B cell (primary cell): ENCODE measurements around the gene PTPRG. TPM values are rescaled to one million over a fixed set of nuclear protein-coding genes. Genes with fewer than 3 reads are reported as not detected.

ENCODE experiments used
- ATAC-seq: fragments of 200-7000 bp; cut with Tn5 transposase; one replicate; pipeline ENCODE4 v1.10.0; 2021; ENCODE audit warnings: low read depth, mild to moderate bottlenecking, moderate number of reproducible peaks, moderate library complexity
- CTCF ChIA-PET: fragments of 350-600 bp; sonication (Branson Sonifier 250); formaldehyde crosslinking; loops from one replicate; lab custom pipeline; 2021; ENCODE audit warnings: antibody characterized with exemption, inconsistent platforms; lab: Charles Lee
- POLR2A ChIA-PET: fragments of 350-600 bp; sonication (Branson Sonifier 250); formaldehyde crosslinking; loops from one replicate; lab custom pipeline; 2021; ENCODE audit warnings: antibody characterized with exemption; lab: Charles Lee
- DNase-seq: peaks from one replicate; pipeline ENCODE4 v3.0.0; 2013
- H2AFZ ChIP-seq: 2 replicates; pipeline ENCODE4 v1.6.1; 2012; ENCODE audit warnings: mild to moderate bottlenecking, low read depth, low read length; ENCODE audit not compliant: insufficient read depth, poor library complexity, severe bottlenecking
- H3K27ac ChIP-seq, 2 donors: 1 replicate in 1 of 2; 2 replicates in 1 of 2; pipeline ENCODE4 v1.5.1; 2012 to 2013; ENCODE audit warnings: low read length in 2 of 2, mild to moderate bottlenecking in 2 of 2, moderate library complexity in 1 of 2
- H3K27me3 ChIP-seq, 4 experiments: fragments of 200-600 bp in 1 of 4; sonication (generic) in 1 of 4; replicated peaks in 1 of 4; 1 replicate in 2 of 4; 2 replicates in 2 of 4; pipeline versions ENCODE4 v1.6.1 to v1.7.0; 2013 to 2016; ENCODE audit warnings: low read length in 3 of 4, mild to moderate bottlenecking in 2 of 4, mixed read lengths in 1 of 4, moderate library complexity in 1 of 4; ENCODE audit not compliant: insufficient read depth in 4 of 4, control insufficient read depth in 3 of 4; ENCODE audit errors: control extremely low read depth in 1 of 4
- H3K36me3 ChIP-seq, 2 experiments: replicated peaks in 1 of 2; 1 replicate in 1 of 2; 2 replicates in 1 of 2; pipeline versions ENCODE4 v1.6.1 to v1.7.1; 2013; ENCODE audit warnings: low read length in 1 of 2; ENCODE audit not compliant: insufficient read depth in 2 of 2, control insufficient read depth in 1 of 2; ENCODE audit errors: control extremely low read depth in 1 of 2, extremely low read depth in 1 of 2
- H3K4me1 ChIP-seq, 2 donors: fragments of 200-600 bp in 1 of 2; sonication (generic) in 1 of 2; 1 replicate in 1 of 2; 2 replicates in 1 of 2; pipeline versions ENCODE4 v1.5.1 to v1.6.1; 2013 to 2017; ENCODE audit warnings: low read length in 2 of 2; ENCODE audit not compliant: control insufficient read depth in 2 of 2, insufficient read depth in 2 of 2
- H3K4me2 ChIP-seq: replicated peaks from 2 replicates; pipeline ENCODE3; 2012; ENCODE audit warnings: mild to moderate bottlenecking, low read depth, low read length; ENCODE audit not compliant: poor library complexity, severe bottlenecking
- H3K4me3 ChIP-seq, 5 experiments: fragments of 200-600 bp in 1 of 5; sonication (generic) in 1 of 5; 1 replicate in 3 of 5; 2 replicates in 2 of 5; pipeline versions ENCODE4 v1.5.1 to v1.7.0; 2011 to 2016; ENCODE audit warnings: low read length in 4 of 5, mild to moderate bottlenecking in 4 of 5, low read depth in 2 of 5, control low read depth in 1 of 5, moderate library complexity in 1 of 5; ENCODE audit not compliant: insufficient read depth in 1 of 5; ENCODE audit errors: control extremely low read depth in 1 of 5, extremely low read depth in 1 of 5
- H3K79me2 ChIP-seq: fragments of 200-600 bp; sonication (generic); one replicate; pipeline ENCODE4 v1.6.0; 2016; ENCODE audit warnings: low read length; ENCODE audit not compliant: control insufficient read depth, insufficient read depth
- H3K9ac ChIP-seq: fragments of 200-600 bp; sonication (generic); 2 replicates; pipeline ENCODE4 v1.6.1; 2017; ENCODE audit warnings: mild to moderate bottlenecking, low read length, moderate library complexity
- H3K9me3 ChIP-seq, 3 donors: one replicate each; pipeline versions ENCODE4 v1.6.1 to v1.7.1; 2013; ENCODE audit warnings: low read length in 2 of 3; ENCODE audit not compliant: control insufficient read depth in 2 of 3, insufficient read depth in 1 of 3; ENCODE audit errors: control extremely low read depth in 1 of 3
- H4K20me1 ChIP-seq: 2 replicates; pipeline ENCODE4 v1.6.0; 2012; ENCODE audit warnings: mild to moderate bottlenecking, low read length; ENCODE audit not compliant: insufficient read depth, control insufficient read depth, poor library complexity, severe bottlenecking
- H3K27ac Mint-ChIP-seq: one replicate; pipeline ENCODE4 v1.8.0; 2021; ENCODE audit warnings: mixed read lengths
- H3K27me3 Mint-ChIP-seq: one replicate; pipeline ENCODE4 v1.8.0; 2021; ENCODE audit warnings: mixed read lengths
- H3K4me1 Mint-ChIP-seq: one replicate; pipeline ENCODE4 v1.8.0; 2021; ENCODE audit warnings: mixed read lengths
- H3K4me3 Mint-ChIP-seq: one replicate; pipeline ENCODE4 v1.8.0; 2021; ENCODE audit warnings: mixed read lengths
- H3K9me3 Mint-ChIP-seq: one replicate; pipeline ENCODE4 v1.8.0; 2022; ENCODE audit warnings: mixed read lengths; ENCODE audit not compliant: insufficient read depth
- CTCF ChIP-seq: fragments of 200-600 bp; IDR thresholded peaks from one replicate; pipeline ENCODE4 v1.8.0; 2022; ENCODE audit warnings: antibody characterized with exemption, mild to moderate bottlenecking
- EZH2 ChIP-seq: IDR thresholded peaks from 2 replicates; pipeline ENCODE4 v1.6.1; 2012; ENCODE audit warnings: borderline replicate concordance, low read depth, mild to moderate bottlenecking, moderate library complexity, low read length; ENCODE audit not compliant: insufficient read depth, poor library complexity, severe bottlenecking
- WGBS: methylation state at CpG from one replicate; pipeline ENCODE4 v1.1.5; 2013; ENCODE audit warnings: missing lambda C conversion rate; ENCODE audit not compliant: insufficient coverage; 5-methylcytosine and 5-hydroxymethylcytosine counted together
- intact Hi-C: fragments of 100-400 bp; cut with micrococcal nuclease; formaldehyde crosslinking; loops from one replicate; pipeline ENCODE4 v1.10.0; 2022
- polyA plus RNA-seq: library from polyadenylated mRNA; depleted of rRNA; stranded (reverse); fragments of >200 nt; gene quantifications from 2 replicates; pipeline ENCODE4 v1.2.3, GENCODE V29; 2012
- total RNA-seq, 2 donors: library from RNA; stranded (reverse); fragments of 120-200 nt in 1 of 2; gene quantifications; 1 replicate in 1 of 2; 2 replicates in 1 of 2; pipeline versions ENCODE4 v1.2.3 to v1.2.4, GENCODE V29; 2013 to 2022

Gene PTPRG
- total and polyA plus RNA-seq, 2 donors (not counting 1 experiment from before 2014, with no cell fraction given) = 0.12 to 1.3 TPM

GRCh38 chr3:61578667-61579367, 17.4 kb downstream of the PTPRG start:
- ChIA-PET POLR2A (no interaction called here), CTCF (no interaction called here)
- ATAC-seq (no peak), DNase-seq (no peak)
- no peaks in the 10 kb centered on the region for H3K27me3 ChIP-seq
- peaks cover 0 to 10% (median 0%) of the 10 kb centered on the region in 3 donors for H3K9me3 ChIP-seq
- peaks cover 3% of the 10 kb centered on the region for H3K27me3 Mint-ChIP-seq
- no peaks in the 10 kb centered on the region for H4K20me1 ChIP-seq
- no peaks in the 10 kb centered on the region for H3K36me3 ChIP-seq
- no peak overlapping the region for H3K4me3 ChIP-seq
- TF ChIP-seq EZH2 (no peak), CTCF (no peak)
- intact Hi-C loops = no loop called here
- no peak overlapping the region for H2AFZ ChIP-seq
- H3K4me2 ChIP-seq = no peak overlapping the region
- H3K27ac Mint-ChIP-seq = no peak overlapping the region
- WGBS = 69% methylated on average over 5 of the region's 8 CpGs
- no peak overlapping the region for H3K9ac ChIP-seq
- no peak overlapping the region for H3K27ac ChIP-seq
- no peaks in the 10 kb centered on the region for H3K4me1 ChIP-seq
- H3K79me2 ChIP-seq = no peaks in the 10 kb centered on the region
- H3K4me3 Mint-ChIP-seq = no peak overlapping the region
- no peaks in the 10 kb centered on the region for H3K9me3 Mint-ChIP-seq
- no peaks in the 10 kb centered on the region for H3K4me1 Mint-ChIP-seq

DNA sequence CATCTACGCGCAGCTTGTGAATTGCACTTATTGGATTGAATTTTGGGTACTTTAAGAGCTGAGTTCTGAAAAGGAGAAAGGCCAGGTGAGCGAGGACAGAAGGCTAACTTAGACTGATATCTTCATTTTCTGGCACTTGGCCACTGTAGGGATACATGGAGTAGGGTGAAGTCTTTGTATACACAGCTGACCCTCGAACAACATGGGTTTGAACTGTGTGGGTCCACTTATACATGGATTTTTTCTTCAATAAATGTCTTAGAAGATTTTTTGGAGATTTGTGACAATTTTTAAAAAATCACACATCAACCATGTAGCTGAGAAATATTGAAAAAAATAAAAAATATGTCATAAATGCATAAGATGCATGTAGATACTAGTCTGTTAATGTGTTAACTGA, 18.3 kb downstream of the PTPRG start:
- no peak for TF ChIP-seq CTCF
- no peak for TF ChIP-seq EZH2
- CTCF ChIA-PET = no interaction called here

More for the DNA sequence above, 18.3 kb downstream of the PTPRG start:
- H3K27me3 ChIP-seq = no peaks in the 10 kb centered on the region
- H3K4me1 Mint-ChIP-seq = no peaks in the 10 kb centered on the region
- H3K9ac ChIP-seq = no peak overlapping the region
- H3K4me3 Mint-ChIP-seq = no peak overlapping the region
- DNase-seq (no peak), ATAC-seq (no peak)
- POLR2A ChIA-PET = no interaction called here
- H3K27ac ChIP-seq = no peak overlapping the region
- no peak overlapping the region for H2AFZ ChIP-seq
- no peak overlapping the region for H3K4me2 ChIP-seq
- H3K36me3 ChIP-seq = no peaks in the 10 kb centered on the region
- H3K79me2 ChIP-seq = no peaks in the 10 kb centered on the region
- no peaks in the 10 kb centered on the region for H3K4me1 ChIP-seq
- peaks cover 3% of the 10 kb centered on the region for H3K27me3 Mint-ChIP-seq
- no peak overlapping the region for H3K27ac Mint-ChIP-seq
- H4K20me1 ChIP-seq = no peaks in the 10 kb centered on the region
- WGBS = 95% methylated on average over 3 of the region's 4 CpGs
- no peak overlapping the region for H3K4me3 ChIP-seq
- intact Hi-C loops = no loop called here
- H3K9me3 ChIP-seq = peaks cover 0 to 8% (median 0%) of the 10 kb centered on the region in 3 donors
- H3K9me3 Mint-ChIP-seq = no peaks in the 10 kb centered on the region
